ENCODE measurements around the gene NCKAP5. TPM values are rescaled to one million over a fixed set of nuclear protein-coding genes. Genes with fewer than 3 reads are reported as not detected.

The NCKAP5 gene
- total and polyA plus RNA-seq, 2 of the 8 experiments (the other 6 are each of a cell fraction or from before 2014, with no cell fraction given), result 0.27 to 0.86 TPM

- H3K18ac ChIP-seq (ENCODE audit: extremely low read depth, low read length), result no peak overlapping the region
- H3K4me2 ChIP-seq (ENCODE audit: insufficient read depth in 1 of 2, low read depth in 2 of 2, low read length in 2 of 2), result no peak overlapping the region; a peak in 1 of 4 replicates
- no peaks in the 10 kb centered on the region for H3K79me2 ChIP-seq (ENCODE audit: control insufficient read depth in 1 of 2, insufficient read depth in 2 of 2, low read length in 2 of 2)
- no peak overlapping the region for H2BK20ac ChIP-seq (ENCODE audit: low read length)
- no peak overlapping the region for H4K5ac ChIP-seq (ENCODE audit: insufficient read length, low read depth, low read length)
- H2BK15ac ChIP-seq (ENCODE audit: low read length), result no peak overlapping the region
- no peak for TF ChIP-seq BCL11A (IDR thresholded peaks at IDR 0.05; ENCODE audit: low read depth in 2 of 2, low read length in 2 of 2)
- POLR2A ChIA-PET (ENCODE audit: partially characterized antibody), result interaction anchor here (0.5 kb wide), 1 partner anchor 8 kb away, joined by 4 read pairs; no protein-coding TSS in a partner anchor
- no peak overlapping the region for H3K4ac ChIP-seq (replicated peaks; ENCODE audit: insufficient read length, low read depth, low read length)
- no peaks in the 10 kb centered on the region; a peak in 1 of 7 replicates for H3K27me3 ChIP-seq (replicated peaks in 1 of 4; ENCODE audit: control insufficient read depth in 3 of 4, extremely low read depth in 1 of 4, insufficient read depth in 3 of 4, low read length in 3 of 4)
- FAIRE-seq (no peak), DNase-seq (ENCODE audit: low read depth in 1 of 2, low spot score in 2 of 2) (no peak)
- no peaks in the 10 kb centered on the region for H3K36me3 ChIP-seq (ENCODE audit: control insufficient read depth in 2 of 4, insufficient read depth in 4 of 4, low read length in 3 of 4)
- H3K56ac ChIP-seq (replicated peaks; ENCODE audit: insufficient read length, low read depth, low read length), result no peak overlapping the region
- CTCF ChIA-PET (ENCODE audit: partially characterized antibody), result interaction anchor here (0.6 to 3.5 kb wide), 8 partner anchors 9 to 283 kb away, joined by 3 to 12 read pairs (median 3); no protein-coding TSS in a partner anchor
- peaks cover 0 to 7% (median 3%) of the 10 kb centered on the region in 4 experiments; a peak in 4 of 7 replicates for H3K4me1 ChIP-seq (replicated peaks in 1 of 4; ENCODE audit: control insufficient read depth in 3 of 4, insufficient read depth in 4 of 4, low read length in 3 of 4)
- no peak overlapping the region for H3K4me3 ChIP-seq (ENCODE audit: extremely low read depth in 1 of 4, insufficient read depth in 2 of 4, low read depth in 3 of 4, low read length in 4 of 4)
- H3K27ac ChIP-seq (ENCODE audit: low read depth, low read length), result no peak overlapping the region
- no peak overlapping the region for H2BK12ac ChIP-seq (ENCODE audit: low read depth, low read length)
- H3K14ac ChIP-seq (ENCODE audit: insufficient read length), result no peak overlapping the region
- peak overlapping the region; percentile 61; the same call in 1 of the 2 replicates for H2AFZ ChIP-seq (ENCODE audit: low read length)
- no peak overlapping the region for H3K23ac ChIP-seq (ENCODE audit: insufficient read length)
- H3K79me1 ChIP-seq (ENCODE audit: low read depth, low read length), result no peaks in the 10 kb centered on the region
- H2BK120ac ChIP-seq (replicated peaks; ENCODE audit: low read depth, low read length), result no peak overlapping the region
- H2BK5ac ChIP-seq (ENCODE audit: low read depth, low read length), result no peak overlapping the region
- peak overlapping the region; percentile 28; the same call in 1 of the 2 replicates for H4K8ac ChIP-seq (ENCODE audit: extremely low read depth, insufficient read depth, low read length)
- no peak overlapping the region for H4K91ac ChIP-seq (replicated peaks; ENCODE audit: insufficient read length, low read length)
- no peak overlapping the region for H3K9ac ChIP-seq (replicated peaks in 1 of 4; ENCODE audit: extremely low read depth in 1 of 4, low read depth in 3 of 4, low read length in 3 of 4)
- no peak overlapping the region for H2AK5ac ChIP-seq (ENCODE audit: low read depth, low read length)
- no peaks in the 10 kb centered on the region for H3K9me3 ChIP-seq (ENCODE audit: insufficient read depth in 2 of 2, low read depth in 1 of 2, low read length in 1 of 2)
- 81% methylated on average over 18 of the region's 18 CpGs; no CpG with 5 or more reads in 1 of the 2 experiments for WGBS, 2 experiments (ENCODE audit: extremely low coverage in 1 of 2, insufficient coverage in 1 of 2, insufficient read length in 1 of 2, insufficient replicate concordance in 2 of 2, low coverage in 1 of 2, low lambda C conversion rate in 2 of 2, missing lambda C conversion rate in 1 of 2)
- H3K23me2 ChIP-seq (ENCODE audit: low read depth, low read length), result no peaks in the 10 kb centered on the region
- no peaks in the 10 kb centered on the region for H4K20me1 ChIP-seq (replicated peaks in 1 of 2; ENCODE audit: control insufficient read depth in 1 of 2, insufficient read depth in 2 of 2, low read length in 2 of 2)
These were observed 922.3 kb downstream of the NCKAP5 start for GRCh38 chr2:132645722-132646539.
